ENCODE results near the gene MTCH2.

GRCh38 chr11:47595029-47595428, 47.3 kb downstream of the MTCH2 start:
- TF ChIP-seq CTCF (conservative IDR thresholded peaks at IDR 0.05; ENCODE audit: low read depth, low read length) = no peak
- no peak for TF ChIP-seq EZH2 (IDR thresholded peaks at IDR 0.05; ENCODE audit: low read length, unreplicated experiment)

Data from PC-3 (cell line).